Measurements from ENCODE around the gene PHACTR1.

The PHACTR1 gene

DNA sequence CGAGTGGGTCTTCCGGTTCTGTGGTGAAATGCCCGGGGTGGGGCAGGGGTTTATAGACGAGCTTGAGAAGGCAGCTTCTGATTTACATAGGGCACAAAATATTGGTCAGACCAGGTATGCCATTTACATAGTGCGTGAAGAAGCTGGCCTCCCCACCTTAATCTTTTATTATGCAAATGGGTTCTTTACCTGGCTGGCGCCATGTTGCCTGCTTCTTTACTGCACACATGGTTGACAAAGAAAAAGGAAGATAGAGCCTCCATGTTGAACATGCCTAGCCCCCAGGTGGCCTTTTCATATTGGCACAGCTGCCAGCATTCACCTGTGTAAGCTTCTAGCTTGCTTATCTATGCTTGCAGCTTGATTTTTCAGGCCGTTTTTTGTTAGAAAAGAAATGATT is 276.2 kb downstream of the PHACTR1 start:
- TF ChIP-seq, protein P1, sequence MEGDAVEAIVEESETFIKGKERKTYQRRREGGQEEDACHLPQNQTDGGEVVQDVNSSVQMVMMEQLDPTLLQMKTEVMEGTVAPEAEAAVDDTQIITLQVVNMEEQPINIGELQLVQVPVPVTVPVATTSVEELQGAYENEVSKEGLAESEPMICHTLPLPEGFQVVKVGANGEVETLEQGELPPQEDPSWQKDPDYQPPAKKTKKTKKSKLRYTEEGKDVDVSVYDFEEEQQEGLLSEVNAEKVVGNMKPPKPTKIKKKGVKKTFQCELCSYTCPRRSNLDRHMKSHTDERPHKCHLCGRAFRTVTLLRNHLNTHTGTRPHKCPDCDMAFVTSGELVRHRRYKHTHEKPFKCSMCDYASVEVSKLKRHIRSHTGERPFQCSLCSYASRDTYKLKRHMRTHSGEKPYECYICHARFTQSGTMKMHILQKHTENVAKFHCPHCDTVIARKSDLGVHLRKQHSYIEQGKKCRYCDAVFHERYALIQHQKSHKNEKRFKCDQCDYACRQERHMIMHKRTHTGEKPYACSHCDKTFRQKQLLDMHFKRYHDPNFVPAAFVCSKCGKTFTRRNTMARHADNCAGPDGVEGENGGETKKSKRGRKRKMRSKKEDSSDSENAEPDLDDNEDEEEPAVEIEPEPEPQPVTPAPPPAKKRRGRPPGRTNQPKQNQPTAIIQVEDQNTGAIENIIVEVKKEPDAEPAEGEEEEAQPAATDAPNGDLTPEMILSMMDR (IDR thresholded peaks at IDR 0.05; ENCODE audit: insufficient read depth, low read depth, low read length, missing control alignments), result no peak
- no peak overlapping the region for H3K4me3 ChIP-seq (ENCODE audit: low read depth, low read length)

DNA sequence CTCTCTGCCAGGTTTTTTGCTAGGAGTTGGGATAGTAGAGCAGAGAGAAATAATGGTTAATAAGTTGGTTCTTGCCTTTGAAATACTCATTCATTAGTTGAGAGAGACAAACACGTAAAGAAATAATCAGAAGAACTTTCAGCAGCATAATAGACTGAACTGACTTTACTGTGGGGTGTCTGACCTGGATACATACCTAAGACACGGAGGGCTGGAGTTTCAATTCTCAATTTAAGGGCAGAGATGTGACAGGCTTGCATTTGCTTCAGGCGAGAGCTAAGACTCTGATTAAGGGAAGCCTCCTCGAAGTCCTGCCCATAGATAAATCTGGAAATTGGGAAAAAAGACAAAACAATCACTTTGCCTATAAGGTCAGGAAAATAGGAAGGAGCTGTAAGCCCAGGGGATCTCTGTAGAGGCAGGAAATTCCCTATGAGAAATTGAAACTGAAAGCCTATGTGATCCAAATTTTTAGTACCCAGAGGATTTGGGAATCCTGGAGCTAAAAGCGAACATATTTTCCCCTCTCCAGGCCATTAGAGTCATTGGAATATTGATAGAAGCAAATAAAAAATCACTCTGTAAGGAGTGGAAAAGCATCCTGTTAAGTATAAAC is 276.8 kb downstream of the PHACTR1 start:
- TF ChIP-seq, protein P1 (IDR thresholded peaks at IDR 0.05; ENCODE audit: insufficient read depth, low read depth, low read length, missing control alignments), result no peak
- no peak for DNase-seq (ENCODE audit: low read depth)
- H3K4me3 ChIP-seq (ENCODE audit: low read depth, low read length), result no peak overlapping the region

More for the DNA sequence above, 276.2 kb downstream of the PHACTR1 start:
- DNase-seq (ENCODE audit: low read depth), result no peak

DNA sequence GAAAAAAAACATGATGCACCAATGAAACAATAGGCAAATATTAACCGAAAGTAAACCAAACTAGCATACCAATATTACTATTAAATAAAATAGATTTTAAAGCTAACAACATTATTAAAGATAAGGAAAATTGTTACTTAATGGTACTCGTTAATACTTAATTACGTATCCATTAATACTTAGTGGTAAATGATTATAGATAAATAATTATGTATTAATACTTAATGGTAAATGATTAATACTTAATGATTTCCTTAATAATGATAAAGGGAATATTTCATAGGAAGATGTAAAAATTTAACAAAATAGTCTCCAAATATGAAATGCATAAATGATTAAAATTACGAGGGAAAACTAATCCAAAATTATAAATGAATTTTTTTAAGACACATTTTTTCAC is 278.9 kb downstream of the PHACTR1 start:
- no peak for DNase-seq (ENCODE audit: low read depth)
- H3K4me3 ChIP-seq (ENCODE audit: low read depth, low read length), result no peak overlapping the region
- TF ChIP-seq, protein P1 (IDR thresholded peaks at IDR 0.05; ENCODE audit: insufficient read depth, low read depth, low read length, missing control alignments), result no peak

DNA sequence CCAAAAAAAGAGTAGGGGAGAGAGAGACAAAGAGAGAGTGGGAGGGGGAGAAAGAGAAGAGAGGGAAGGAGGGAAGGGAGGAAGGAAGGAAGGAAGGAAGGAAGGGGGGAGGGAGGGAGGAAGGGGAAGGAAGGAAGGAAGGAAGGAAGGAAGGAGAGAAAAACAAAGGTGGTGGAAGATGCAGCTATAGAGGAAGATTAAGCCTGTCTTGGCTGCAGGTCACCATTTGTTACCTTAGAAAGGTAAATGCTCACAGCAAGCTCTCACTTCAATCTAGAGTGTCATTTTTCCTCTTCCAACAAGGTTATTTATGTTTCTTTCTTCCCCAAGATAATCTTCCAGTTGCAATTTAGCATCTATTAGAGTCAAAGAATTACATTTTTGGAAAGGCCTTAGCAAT is 284.0 kb downstream of the PHACTR1 start:
- no peak for DNase-seq (ENCODE audit: low read depth)
- TF ChIP-seq, protein P1 (IDR thresholded peaks at IDR 0.05; ENCODE audit: insufficient read depth, low read depth, low read length, missing control alignments), result no peak
- no peak overlapping the region for H3K4me3 ChIP-seq (ENCODE audit: low read depth, low read length)

DNA sequence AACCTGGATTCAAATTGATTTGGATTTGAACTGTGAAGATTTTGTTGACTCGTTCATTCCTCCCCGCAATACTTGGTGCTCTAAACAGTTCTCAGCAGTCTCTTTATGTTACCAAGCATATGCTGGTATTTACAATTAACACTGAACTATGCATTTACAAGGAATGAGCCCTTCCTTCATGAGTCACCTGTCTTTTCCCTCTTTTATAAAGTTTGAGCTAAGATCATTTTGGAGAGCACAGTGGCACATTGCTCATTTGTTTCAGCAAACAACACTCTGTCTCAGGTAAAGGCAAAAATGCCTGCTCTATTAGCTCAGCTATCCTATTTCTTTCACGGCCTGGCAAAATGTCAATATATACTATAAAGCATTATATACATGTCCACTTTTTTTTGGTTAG is 285.4 kb downstream of the PHACTR1 start:
- DNase-seq (ENCODE audit: low read depth), result no peak

DNA sequence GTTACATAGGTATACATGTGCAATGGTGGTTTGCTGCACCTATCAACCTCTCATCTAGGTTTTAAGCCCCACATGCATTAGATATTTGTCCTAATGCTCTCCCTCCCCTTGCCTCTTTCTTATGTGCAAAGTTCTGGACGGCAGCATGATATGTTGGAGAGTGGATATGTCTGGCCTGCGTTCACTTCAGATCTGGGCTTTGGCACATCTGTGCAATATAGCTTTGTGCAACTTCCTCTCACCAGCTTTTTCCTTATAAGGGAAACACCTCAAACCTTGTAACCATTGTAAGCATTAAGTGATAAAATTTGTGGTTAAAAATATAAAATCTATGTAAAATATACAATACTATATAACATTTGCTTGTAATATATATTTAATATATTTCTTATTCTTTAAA is 288.0 kb downstream of the PHACTR1 start:
- no peak overlapping the region for H3K4me3 ChIP-seq (ENCODE audit: low read depth, low read length)
- TF ChIP-seq, protein P1 (IDR thresholded peaks at IDR 0.05; ENCODE audit: insufficient read depth, low read depth, low read length, missing control alignments), result no peak
- no peak for DNase-seq (ENCODE audit: low read depth)

More for the DNA sequence above, 285.4 kb downstream of the PHACTR1 start:
- no peak overlapping the region for H3K4me3 ChIP-seq (ENCODE audit: low read depth, low read length)
- TF ChIP-seq, protein P1 (IDR thresholded peaks at IDR 0.05; ENCODE audit: insufficient read depth, low read depth, low read length, missing control alignments), result no peak

DNA sequence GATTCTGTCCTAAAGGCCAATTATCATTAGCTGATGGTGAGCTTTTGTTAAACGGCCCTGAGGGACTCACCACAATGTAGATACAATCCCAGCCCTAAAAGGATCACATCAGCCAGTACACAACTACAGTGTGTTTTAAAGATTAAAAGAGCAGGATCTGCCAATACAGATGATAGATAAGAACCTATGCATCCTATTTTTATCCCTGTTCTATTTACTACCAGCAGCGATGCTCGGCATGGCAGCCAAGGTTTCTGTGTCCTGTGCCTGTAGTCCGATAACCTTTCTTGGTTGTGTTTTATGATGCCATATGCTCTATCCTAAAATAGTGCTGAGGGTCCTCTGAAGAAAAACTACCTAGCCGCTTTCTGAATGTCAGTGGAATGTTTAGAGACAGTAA is 289.4 kb downstream of the PHACTR1 start:
- H3K4me3 ChIP-seq (ENCODE audit: low read depth, low read length), result no peak overlapping the region
- TF ChIP-seq, protein P1 (IDR thresholded peaks at IDR 0.05; ENCODE audit: insufficient read depth, low read depth, low read length, missing control alignments), result no peak
- DNase-seq (ENCODE audit: low read depth), result no peak

Measured in GM12865 (cell line).